Mesodermal cell (in vitro differentiated cells): ENCODE data around the gene SSBP3.

Experiments used
- H3K27ac ChIP-seq: 2 replicates; pipeline ENCODE4 v1.7.0; 2013; ENCODE audit warnings: mild to moderate bottlenecking, low read depth, low read length, moderate library complexity; ENCODE audit not compliant: severe bottlenecking
- H3K36me3 ChIP-seq: 2 replicates; pipeline ENCODE4 v1.7.1; 2013; ENCODE audit warnings: mild to moderate bottlenecking, low read length, moderate library complexity; ENCODE audit not compliant: control insufficient read depth, insufficient read depth
- H3K4me1 ChIP-seq: one replicate; pipeline ENCODE4 v1.7.1; 2013; ENCODE audit warnings: mild to moderate bottlenecking, low read length; ENCODE audit not compliant: insufficient read depth, control insufficient read depth, poor library complexity, severe bottlenecking
- H3K4me3 ChIP-seq: 2 replicates; pipeline ENCODE4 v1.7.0; 2013; ENCODE audit warnings: low read length, control low read depth, mild to moderate bottlenecking; ENCODE audit not compliant: insufficient read depth, poor library complexity, severe bottlenecking; ENCODE audit errors: extremely low read depth
- H3K9me3 ChIP-seq: 2 replicates; pipeline ENCODE4 v1.7.1; 2013; ENCODE audit warnings: mild to moderate bottlenecking, low read length, moderate library complexity; ENCODE audit not compliant: control insufficient read depth
- WGBS, 2 experiments: methylation state at CpG; one replicate each; pipeline ENCODE4 v1.1.5; 2013; ENCODE audit warnings: missing lambda C conversion rate in 2 of 2; ENCODE audit not compliant: insufficient coverage in 2 of 2; 5-methylcytosine and 5-hydroxymethylcytosine counted together

SSBP3 gene

GRCh38 chr1:54273795-54274163 lies 132.4 kb downstream of the SSBP3 start:
- Histone ChIP-seq H3K27ac (peak overlapping the region; percentile 87), H3K36me3 (peaks cover 44% of the 10 kb centered on the region), H3K9me3 (no peaks in the 10 kb centered on the region), H3K4me3 (no peak overlapping the region), H3K4me1 (peaks cover 35% of the 10 kb centered on the region)
- 17% methylated on average over 1 of the region's 5 CpGs; no CpG with 5 or more reads in 1 of the 2 experiments for WGBS, 2 experiments

- Histone ChIP-seq H3K9me3 (no peaks in the 10 kb centered on the region), H3K4me3 (no peak overlapping the region), H3K36me3 (peaks cover 39% of the 10 kb centered on the region), H3K4me1 (peaks cover 35% of the 10 kb centered on the region), H3K27ac (peak overlapping the region; percentile 87)
- WGBS, 2 experiments: 57 to 63% methylated on average over 20 to 21 of the region's 22 CpGs
Measured at GRCh38 chr1:54273092-54273794, 133.0 kb downstream of the SSBP3 start.

- Histone ChIP-seq H3K27ac (peak overlapping the region; percentile 87), H3K4me1 (peaks cover 35% of the 10 kb centered on the region), H3K36me3 (peaks cover 38% of the 10 kb centered on the region), H3K9me3 (no peaks in the 10 kb centered on the region), H3K4me3 (no peak overlapping the region)
- WGBS, 2 experiments: 70 to 73% methylated on average over 3 to 4 of the region's 4 CpGs
Measured at GRCh38 chr1:54272772-54273091, 133.5 kb downstream of the SSBP3 start.

GRCh38 chr1:54272134-54272533 lies 134.1 kb downstream of the SSBP3 start:
- WGBS, 2 experiments: 100% methylated on average over 1 of the region's 2 CpGs; no CpG with 5 or more reads in 1 of the 2 experiments
- H3K4me1 ChIP-seq: peaks cover 35% of the 10 kb centered on the region
- H3K36me3 ChIP-seq: peaks cover 33% of the 10 kb centered on the region
- no peak overlapping the region for H3K4me3 ChIP-seq
- H3K9me3 ChIP-seq: no peaks in the 10 kb centered on the region
- H3K27ac ChIP-seq: peak overlapping the region; percentile 87

- peaks cover 35% of the 10 kb centered on the region for H3K4me1 ChIP-seq
- H3K4me3 ChIP-seq: no peak overlapping the region
- 96 to 97% methylated on average over 6 of the region's 10 CpGs for WGBS, 2 experiments
- peaks cover 34% of the 10 kb centered on the region for H3K36me3 ChIP-seq
- no peaks in the 10 kb centered on the region for H3K9me3 ChIP-seq
- no peak overlapping the region for H3K27ac ChIP-seq
Measured at GRCh38 chr1:54271341-54271740, 134.9 kb downstream of the SSBP3 start.

GRCh38 chr1:54270543-54270942 lies 135.7 kb downstream of the SSBP3 start:
- Histone ChIP-seq H3K4me3 (no peak overlapping the region), H3K36me3 (peaks cover 42% of the 10 kb centered on the region), H3K4me1 (peaks cover 27% of the 10 kb centered on the region), H3K9me3 (no peaks in the 10 kb centered on the region), H3K27ac (no peak overlapping the region)
- WGBS, 2 experiments: 93% methylated on average over 5 to 6 of the region's 7 CpGs

GRCh38 chr1:54268762-54269297 lies 137.4 kb downstream of the SSBP3 start:
- peaks cover 15% of the 10 kb centered on the region for H3K4me1 ChIP-seq
- WGBS, 2 experiments: 85 to 87% methylated on average over 9 of the region's 9 CpGs
- no peaks in the 10 kb centered on the region for H3K9me3 ChIP-seq
- no peak overlapping the region for H3K4me3 ChIP-seq
- no peak overlapping the region for H3K27ac ChIP-seq
- peaks cover 54% of the 10 kb centered on the region for H3K36me3 ChIP-seq

- Histone ChIP-seq H3K4me3 (no peak overlapping the region), H3K36me3 (peaks cover 61% of the 10 kb centered on the region), H3K27ac (no peak overlapping the region), H3K4me1 (peaks cover 10% of the 10 kb centered on the region), H3K9me3 (no peaks in the 10 kb centered on the region)
- WGBS, 2 experiments: 93% methylated on average over 12 to 13 of the region's 17 CpGs
Measured at GRCh38 chr1:54267815-54268761, 138.1 kb downstream of the SSBP3 start.

GRCh38 chr1:54266908-54267307 lies 139.3 kb downstream of the SSBP3 start:
- no peaks in the 10 kb centered on the region for H3K9me3 ChIP-seq
- no peak overlapping the region for H3K27ac ChIP-seq
- no peak overlapping the region for H3K4me3 ChIP-seq
- WGBS, 2 experiments: 94 to 96% methylated on average over 4 to 5 of the region's 5 CpGs
- peaks cover 5% of the 10 kb centered on the region for H3K4me1 ChIP-seq
- H3K36me3 ChIP-seq: peaks cover 68% of the 10 kb centered on the region

- Histone ChIP-seq H3K36me3 (peaks cover 61% of the 10 kb centered on the region), H3K9me3 (no peaks in the 10 kb centered on the region), H3K4me1 (peaks cover 5% of the 10 kb centered on the region), H3K4me3 (no peak overlapping the region), H3K27ac (no peak overlapping the region)
- 94 to 95% methylated on average over 2 of the region's 2 CpGs for WGBS, 2 experiments
Measured at GRCh38 chr1:54266195-54266594, 140.0 kb downstream of the SSBP3 start.
